GM12892 (cell line): ENCODE results near the gene LCN12.
A peak's percentile ranks its signal among the peaks of the same experiment; 100 is the strongest.

Source experiments
- DNase-seq: peaks from one replicate; pipeline ENCODE4 v3.0.0; 2011; ENCODE audit not compliant: insufficient read length
- FAIRE-seq: peaks from 2 replicates; lab custom pipeline; 2011; peaks lifted over from hg19 to GRCh38; lab: Jason Lieb, UNC
- POLR2A ChIP-seq: IDR thresholded peaks from 2 replicates; pipeline ENCODE4 v1.6.1; 2011; ENCODE audit warnings: low read depth, low read length, control low read depth
- POLR2AphosphoS5 ChIP-seq: IDR thresholded peaks from 2 replicates; pipeline ENCODE4 v1.6.1; 2011; ENCODE audit warnings: low read depth, low read length, control low read depth
- TAF1 ChIP-seq: IDR thresholded peaks from 2 replicates; pipeline ENCODE4 v1.6.1; 2011; ENCODE audit warnings: low read depth, mild to moderate bottlenecking, control low read depth, low read length, borderline replicate concordance

The LCN12 gene

DNA sequence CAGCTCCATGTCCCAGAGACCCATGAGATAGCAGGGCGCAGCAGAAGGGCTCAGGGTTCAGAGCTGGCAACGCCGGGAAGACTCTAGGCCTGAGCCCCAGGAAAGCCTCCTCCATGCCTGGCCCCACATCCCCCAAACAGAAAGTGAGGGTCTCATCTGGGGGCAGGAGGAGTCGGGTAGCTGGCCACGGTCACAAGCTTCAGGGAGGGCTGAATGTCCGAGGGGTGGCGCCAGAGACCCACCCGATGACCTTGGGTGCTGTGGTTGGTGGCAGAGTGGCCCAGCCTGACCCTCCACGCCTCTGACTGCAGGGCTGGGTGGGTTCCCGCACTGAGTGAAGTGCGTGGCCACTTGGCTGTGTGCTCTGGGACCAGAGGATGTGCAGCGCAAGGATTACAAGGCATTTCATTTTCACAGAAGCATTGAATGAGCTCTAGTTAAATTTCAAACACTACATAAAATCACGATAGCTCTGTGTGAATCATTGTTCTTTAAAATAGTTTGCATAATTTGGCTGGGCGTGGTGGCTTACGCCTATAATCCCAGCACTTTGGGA lies 4.0 kb upstream of the LCN12 start:
- FAIRE-seq (peak; percentile 33), DNase-seq (no peak)
- TF ChIP-seq POLR2A (no peak), TAF1 (no peak), POLR2AphosphoS5 (no peak)

DNA sequence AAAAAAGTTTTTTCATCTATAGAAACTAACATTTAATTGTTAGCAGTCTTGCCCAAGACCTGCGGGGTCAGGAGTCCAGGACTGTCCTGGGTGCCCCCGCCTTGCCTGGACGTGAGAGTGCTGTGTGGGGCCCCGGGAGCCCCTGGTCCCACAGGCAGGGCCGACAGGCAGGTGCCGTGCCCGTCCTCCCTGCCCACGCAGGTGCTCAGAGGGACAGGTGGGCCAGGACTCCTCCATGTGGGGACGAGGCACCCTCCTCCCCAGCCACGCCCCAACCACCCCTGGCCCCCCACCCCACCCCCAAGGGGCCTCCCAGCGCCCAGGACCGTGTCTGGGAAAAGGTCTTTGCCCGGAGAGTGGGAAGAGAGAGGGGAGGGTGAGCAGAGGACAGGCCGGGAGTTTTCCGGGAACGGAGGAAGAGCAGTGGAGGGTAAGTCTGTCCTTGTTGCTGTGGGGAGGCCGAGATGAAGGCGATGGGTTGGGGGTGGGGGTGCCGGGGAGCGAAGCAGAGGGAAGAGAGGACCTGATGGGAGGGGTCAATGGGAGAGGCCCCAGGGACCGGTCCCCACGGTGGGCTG lies 2.7 kb upstream of the LCN12 start:
- DNase-seq (no peak), FAIRE-seq (no peak)

DNA sequence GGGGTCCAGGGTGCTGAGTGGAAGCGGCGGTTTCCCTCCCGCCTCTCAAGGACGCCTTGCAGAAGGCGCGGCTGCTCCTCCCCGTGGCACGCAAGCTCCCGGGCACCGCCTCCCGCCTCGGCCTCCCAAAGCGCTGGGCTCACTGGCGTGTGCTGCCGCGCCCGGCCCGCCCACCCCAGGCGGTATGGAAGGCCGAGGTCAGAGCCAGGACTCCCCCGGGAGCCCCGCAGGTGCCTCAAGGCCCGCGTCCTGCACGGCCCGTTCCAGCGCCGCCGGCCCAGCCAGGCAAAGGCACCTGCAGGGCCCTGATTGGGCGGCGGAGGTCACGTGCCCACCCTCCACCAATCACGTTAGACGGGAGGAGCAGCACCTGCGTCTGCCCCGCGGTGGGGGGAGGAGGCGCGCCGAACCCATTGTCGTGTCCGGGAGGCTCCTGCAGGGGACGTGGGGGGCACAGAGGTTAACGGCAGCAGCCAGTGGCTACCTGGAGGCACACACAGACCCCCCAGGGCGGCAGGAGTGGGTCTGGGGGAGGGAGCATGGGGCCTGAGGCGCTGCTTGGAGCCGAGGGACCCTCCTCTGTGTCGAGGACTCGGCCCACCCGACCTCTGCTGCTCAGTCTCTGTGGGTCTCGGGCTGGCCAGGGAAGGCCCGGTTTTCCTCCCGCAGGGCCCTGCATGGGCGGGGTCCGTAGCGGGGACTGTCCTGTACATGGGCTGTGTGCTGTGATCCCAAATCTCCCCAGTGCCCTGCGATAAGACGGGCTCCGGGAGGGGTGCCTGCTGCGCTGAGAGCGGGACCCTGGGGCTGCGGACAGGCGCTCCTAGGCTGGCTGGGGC lies 2.0 kb upstream of the LCN12 start:
- TF ChIP-seq TAF1 (no peak), POLR2AphosphoS5 (0 out of 2 replicates have a peak, but pooled peaks have one; percentile 30), POLR2A (peak; percentile 77; the same call in 1 of the 2 replicates)
- DNase-seq (peak; percentile 100), FAIRE-seq (peak; percentile 100)

More for the DNA sequence above, 2.7 kb upstream of the LCN12 start:
- TF ChIP-seq POLR2AphosphoS5 (no peak), POLR2A (no peak), TAF1 (no peak)

DNA sequence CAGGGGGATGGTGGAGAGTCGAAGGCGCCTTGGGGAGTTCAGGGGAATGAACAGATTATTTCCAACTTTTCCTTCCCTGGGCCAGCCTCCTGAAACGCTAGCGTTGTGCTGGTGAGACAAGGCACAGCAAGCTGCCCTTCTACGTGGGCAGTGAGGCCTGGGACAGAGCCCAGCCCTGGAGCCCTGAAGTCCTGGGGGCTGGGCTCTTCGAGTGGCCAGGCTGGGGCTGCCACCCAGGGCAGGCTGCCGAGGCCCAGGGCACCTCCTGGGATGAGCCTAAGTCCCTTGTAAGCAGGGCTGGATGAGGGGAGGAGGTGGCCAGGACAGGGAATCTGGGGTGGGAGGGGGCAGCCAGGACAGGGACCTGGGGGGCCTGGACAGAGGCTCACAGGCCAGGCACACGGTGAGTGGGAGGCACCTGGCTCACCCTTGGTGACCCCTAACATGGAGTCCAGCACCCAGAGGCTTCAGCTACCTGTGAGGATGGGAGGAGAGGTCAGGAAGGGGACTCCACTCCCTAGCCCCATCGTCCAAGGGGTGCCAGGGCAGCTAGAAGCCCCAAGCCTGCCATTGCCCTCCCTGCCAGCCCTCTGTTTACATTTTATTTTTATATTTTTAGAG lies 1.3 kb upstream of the LCN12 start:
- DNase-seq (no peak), FAIRE-seq (peak; percentile 9)
- TF ChIP-seq TAF1 (no peak), POLR2A (no peak), POLR2AphosphoS5 (no peak)

- FAIRE-seq = no peak
- TF ChIP-seq POLR2A = no peak
- TF ChIP-seq POLR2AphosphoS5 = no peak
- TF ChIP-seq TAF1 = no peak
- no peak for DNase-seq
Observed at GRCh38 chr9:136952321-136952850, 313 bp downstream of the LCN12 start.

DNA sequence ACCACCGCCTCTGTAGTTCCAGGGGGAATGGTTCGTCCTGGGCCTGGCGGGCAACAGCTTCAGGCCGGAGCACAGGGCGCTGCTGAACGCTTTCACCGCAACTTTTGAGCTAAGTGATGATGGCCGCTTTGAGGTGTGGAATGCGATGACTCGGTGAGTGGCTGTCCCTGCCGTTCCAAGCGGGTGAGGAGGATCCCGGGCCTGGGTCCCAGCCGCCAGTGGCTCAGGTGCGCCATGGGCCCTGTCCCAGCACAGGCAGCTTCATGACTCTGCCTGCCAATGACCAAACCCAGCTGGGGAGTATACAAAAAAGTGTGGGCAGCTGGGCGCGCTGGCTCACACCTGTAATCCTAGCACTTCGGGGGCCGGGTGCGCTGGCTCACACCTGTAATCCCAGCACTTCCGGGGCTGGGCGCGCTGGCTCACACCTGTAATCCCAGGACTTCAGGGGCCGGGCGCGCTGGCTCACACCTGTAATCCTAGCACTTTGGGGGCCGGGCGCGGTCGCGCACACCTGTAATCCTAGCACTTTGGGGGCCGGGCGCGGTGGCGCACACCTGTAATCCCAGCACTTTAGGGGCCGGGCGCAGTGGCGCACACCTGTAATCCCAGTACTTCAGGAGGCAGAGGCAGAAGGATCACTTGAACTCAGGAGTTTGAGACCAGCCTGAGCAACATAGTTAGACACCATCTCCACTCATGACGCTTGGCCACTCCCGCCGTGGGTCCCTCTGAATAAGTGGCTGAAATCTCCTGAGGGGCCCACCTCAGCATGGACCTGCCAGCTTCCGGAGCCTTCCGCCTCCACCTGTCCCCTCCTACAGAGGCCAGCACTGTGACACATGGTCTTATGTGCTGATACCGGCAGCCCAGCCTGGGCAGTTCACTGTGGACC lies 1.1 kb downstream of the LCN12 start:
- DNase-seq (no peak), FAIRE-seq (no peak)
- TF ChIP-seq POLR2A (no peak), TAF1 (no peak), POLR2AphosphoS5 (no peak)

GRCh38 chr9:136953771-136954269 lies 1.7 kb downstream of the LCN12 start:
- FAIRE-seq (no peak), DNase-seq (no peak)
- TF ChIP-seq TAF1 (no peak), POLR2AphosphoS5 (no peak), POLR2A (no peak)

GRCh38 chr9:136954270-136955083 lies 2.4 kb downstream of the LCN12 start:
- no peak for DNase-seq
- FAIRE-seq = no peak
- TF ChIP-seq POLR2AphosphoS5 (no peak), TAF1 (no peak), POLR2A (no peak)

GRCh38 chr9:136955202-136955942 lies 3.3 kb downstream of the LCN12 start:
- DNase-seq = no peak

More at GRCh38 chr9:136955202-136955942, 3.3 kb downstream of the LCN12 start:
- FAIRE-seq = no peak
- no peak for TF ChIP-seq TAF1
- no peak for TF ChIP-seq POLR2A
- TF ChIP-seq POLR2AphosphoS5 = no peak
